PC-3 (cell line): ENCODE measurements around the gene KCNB1.

ENCODE experiments used
- CTCF ChIP-seq: fragments of 300-600 bp; sonication (generic); conservative IDR thresholded peaks from 2 replicates; pipeline ENCODE4 v1.5.1; 2017; ENCODE audit warnings: antibody characterized with exemption, low read depth, mild to moderate bottlenecking, low read length
- EZH2 ChIP-seq: fragments of 300-600 bp; sonication (generic); IDR thresholded peaks from one replicate; pipeline ENCODE4 v1.6.1; 2017; ENCODE audit warnings: antibody characterized with exemption, mild to moderate bottlenecking, low read length; ENCODE audit not compliant: unreplicated experiment

GRCh38 chr20:49424536-49424935, 57.9 kb downstream of the KCNB1 start:
- no peak for TF ChIP-seq CTCF
- no peak for TF ChIP-seq EZH2
